HG02623 (cell line): ENCODE data around the gene TTC34.

Experiments used
- ATAC-seq: cut with Tn5 transposase; IDR thresholded peaks from one replicate; pipeline ENCODE4 v1.9.1; 2021; ENCODE audit warnings: moderate library complexity; ENCODE audit not compliant: unreplicated experiment

The TTC34 gene

GRCh38 chr1:2801535-2802291, at the start of gene TTC34:
TTC34 (minus strand) TSS chr1:2801693; CDS start chr1:2800827, 866 bp downstream.
- ATAC-seq = no peak

GRCh38 chr1:2850502-2850901, 49.0 kb upstream of the TTC34 start:
- no peak for ATAC-seq

- no peak for ATAC-seq
These were observed 46.6 kb upstream of the TTC34 start for GRCh38 chr1:2848006-2848670.

- no peak for ATAC-seq
These were observed 45.8 kb upstream of the TTC34 start for GRCh38 chr1:2847086-2847985.

DNA sequence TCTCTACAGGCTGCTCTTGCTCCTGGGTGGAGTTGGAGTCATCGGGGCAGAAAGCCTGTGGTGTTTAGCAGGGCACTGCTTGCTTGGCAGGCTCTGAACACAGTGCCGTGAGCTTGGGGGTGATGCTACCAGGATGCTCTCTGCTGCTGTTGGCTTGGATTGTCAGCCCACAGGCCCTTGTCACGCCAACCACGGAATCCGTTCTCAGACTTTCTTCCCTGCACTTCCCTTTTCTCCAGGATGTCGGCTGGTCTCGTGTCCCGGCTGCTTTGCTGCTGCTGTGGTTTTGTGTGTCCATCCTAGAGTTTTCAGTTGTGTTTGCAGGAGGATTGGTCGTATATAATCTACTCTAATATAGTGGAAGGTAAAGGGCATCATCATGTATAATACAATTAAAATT, 44.4 kb upstream of the TTC34 start:
- ATAC-seq = no peak

DNA sequence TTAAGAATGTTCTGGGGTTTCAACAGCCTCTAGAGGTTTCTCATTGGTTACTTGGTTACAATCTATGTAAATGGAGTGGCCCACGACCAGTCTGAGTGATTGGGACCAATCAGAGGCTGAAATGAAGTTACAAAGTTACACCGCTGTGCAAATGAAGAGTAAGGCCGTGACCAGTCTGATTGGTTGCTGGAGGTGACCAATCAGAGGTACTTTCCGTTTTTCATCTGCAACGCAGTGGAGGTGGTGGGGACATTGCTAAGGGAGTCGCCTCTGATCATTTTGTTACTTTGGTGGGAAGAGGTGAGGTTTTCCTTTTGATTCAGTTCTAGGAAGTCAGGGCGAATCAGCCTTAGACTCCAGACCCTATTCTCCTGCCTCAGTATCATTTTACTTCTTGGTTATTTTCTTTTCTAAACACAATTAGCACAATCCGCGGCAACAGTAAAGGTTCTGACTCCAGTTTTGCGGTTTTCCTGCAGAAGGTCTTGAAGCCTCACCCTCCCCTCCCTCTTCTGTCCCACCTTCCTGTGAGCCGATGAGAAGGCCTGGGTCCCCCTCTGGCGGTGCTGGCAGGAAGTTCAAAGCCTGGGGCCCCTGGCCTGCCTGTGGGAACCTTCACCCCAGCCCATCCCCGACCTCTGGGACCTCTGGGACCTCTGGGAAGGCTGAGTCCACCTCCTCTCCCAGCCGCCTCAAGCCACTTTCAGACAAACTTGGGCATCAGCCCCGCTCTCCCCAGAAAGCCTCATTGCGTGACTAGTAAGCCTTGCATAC, 38.7 kb upstream of the TTC34 start:
- ATAC-seq = no peak

DNA sequence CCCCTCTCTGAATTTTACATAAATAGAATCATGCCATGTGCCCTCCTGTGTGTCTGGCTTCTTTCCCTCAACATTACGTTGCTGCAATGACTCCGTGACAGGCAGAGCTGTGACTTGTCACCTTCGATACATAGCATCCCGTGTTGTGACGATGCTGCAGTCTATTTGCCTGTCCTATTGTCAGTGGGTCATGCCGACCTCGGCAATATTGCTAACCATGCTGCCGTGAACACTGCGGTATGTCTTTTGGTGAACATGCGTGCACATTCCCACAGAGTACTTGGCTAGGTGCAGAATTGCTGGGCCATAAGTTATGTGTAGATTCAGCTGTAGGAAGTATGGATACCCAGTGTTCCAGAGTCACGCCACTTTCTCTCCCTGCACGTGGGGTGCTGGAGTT, 36.3 kb upstream of the TTC34 start:
- ATAC-seq = no peak

DNA sequence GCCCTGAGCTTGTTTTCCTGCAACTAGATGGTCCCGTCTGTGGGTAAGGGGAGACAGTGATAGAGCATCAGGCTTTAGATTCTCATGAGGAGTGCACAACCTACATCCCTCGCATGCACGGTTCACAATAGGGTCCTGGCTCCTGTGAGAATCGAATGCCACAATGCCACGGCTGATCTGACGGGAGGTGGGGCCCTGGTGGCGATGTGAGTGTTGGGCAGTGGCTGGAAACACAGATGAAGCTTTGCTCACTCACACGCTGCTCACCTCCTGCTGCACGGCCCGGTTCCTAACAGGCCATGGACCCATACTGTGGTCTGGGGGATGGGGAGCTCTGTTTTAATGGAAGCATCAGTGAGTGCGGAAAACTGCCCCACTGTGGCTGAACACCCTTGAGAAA, 35.8 kb upstream of the TTC34 start:
- no peak for ATAC-seq

DNA sequence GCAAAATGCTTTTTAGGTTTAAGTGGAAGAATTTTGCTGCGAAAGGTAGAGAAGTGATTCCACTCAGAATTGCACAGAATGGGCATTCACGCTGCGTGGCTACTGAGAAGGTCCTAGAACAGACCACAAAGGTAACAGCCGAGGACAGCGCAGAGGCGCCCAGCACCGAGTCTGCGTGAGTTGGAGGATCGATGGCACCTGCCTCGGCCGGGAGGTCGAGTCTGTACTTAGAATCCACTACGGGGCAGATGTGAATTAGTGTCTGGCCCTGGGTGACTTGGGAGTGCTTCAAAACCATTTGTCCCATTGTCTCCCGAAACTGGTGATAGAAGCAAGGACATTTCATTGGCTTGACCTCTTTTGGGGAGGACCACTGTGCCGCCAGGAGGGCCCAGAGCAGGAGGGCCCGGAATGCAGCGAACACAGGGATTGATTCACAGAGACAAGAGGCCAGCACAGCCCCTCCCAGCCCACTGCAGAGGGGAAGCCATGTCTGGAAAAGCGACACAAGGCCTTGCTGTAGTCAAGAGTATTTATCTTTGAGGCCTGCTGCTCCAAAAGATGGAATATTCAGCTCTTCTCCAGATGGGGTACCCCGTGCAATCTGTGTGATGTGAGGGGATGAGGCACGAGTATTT, 35.0 kb upstream of the TTC34 start:
- no peak for ATAC-seq

DNA sequence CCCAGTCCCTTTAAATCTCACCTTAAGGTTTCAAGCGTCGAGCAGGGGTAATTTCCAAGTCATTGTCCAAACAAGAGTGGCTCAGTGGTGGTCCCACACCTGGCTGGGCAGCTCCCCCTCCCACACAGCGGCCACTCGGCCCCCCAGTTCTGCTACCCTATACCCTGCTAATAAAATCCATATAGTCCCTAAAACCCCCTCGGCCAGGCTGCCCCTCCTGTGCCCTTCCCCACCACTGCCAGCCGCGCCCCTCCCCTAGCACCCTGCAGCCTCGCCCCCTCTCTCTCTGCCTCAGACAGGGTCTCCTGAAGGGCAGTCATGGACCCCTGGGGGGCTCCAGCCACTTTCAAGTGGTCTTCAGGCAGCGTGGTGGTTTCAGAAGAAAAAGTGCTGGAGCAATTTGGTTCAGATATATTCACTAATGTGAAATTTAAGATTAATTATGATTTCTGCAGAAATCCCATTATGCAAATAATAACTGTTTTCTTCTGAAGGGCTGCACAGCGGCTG, 34.2 kb upstream of the TTC34 start:
- ATAC-seq = no peak

GRCh38 chr1:2834741-2835564, 33.5 kb upstream of the TTC34 start:
- ATAC-seq = no peak

- ATAC-seq = no peak
These were observed 32.6 kb upstream of the TTC34 start for GRCh38 chr1:2834146-2834475.

GRCh38 chr1:2833454-2834145, 32.1 kb upstream of the TTC34 start:
- ATAC-seq = no peak

DNA sequence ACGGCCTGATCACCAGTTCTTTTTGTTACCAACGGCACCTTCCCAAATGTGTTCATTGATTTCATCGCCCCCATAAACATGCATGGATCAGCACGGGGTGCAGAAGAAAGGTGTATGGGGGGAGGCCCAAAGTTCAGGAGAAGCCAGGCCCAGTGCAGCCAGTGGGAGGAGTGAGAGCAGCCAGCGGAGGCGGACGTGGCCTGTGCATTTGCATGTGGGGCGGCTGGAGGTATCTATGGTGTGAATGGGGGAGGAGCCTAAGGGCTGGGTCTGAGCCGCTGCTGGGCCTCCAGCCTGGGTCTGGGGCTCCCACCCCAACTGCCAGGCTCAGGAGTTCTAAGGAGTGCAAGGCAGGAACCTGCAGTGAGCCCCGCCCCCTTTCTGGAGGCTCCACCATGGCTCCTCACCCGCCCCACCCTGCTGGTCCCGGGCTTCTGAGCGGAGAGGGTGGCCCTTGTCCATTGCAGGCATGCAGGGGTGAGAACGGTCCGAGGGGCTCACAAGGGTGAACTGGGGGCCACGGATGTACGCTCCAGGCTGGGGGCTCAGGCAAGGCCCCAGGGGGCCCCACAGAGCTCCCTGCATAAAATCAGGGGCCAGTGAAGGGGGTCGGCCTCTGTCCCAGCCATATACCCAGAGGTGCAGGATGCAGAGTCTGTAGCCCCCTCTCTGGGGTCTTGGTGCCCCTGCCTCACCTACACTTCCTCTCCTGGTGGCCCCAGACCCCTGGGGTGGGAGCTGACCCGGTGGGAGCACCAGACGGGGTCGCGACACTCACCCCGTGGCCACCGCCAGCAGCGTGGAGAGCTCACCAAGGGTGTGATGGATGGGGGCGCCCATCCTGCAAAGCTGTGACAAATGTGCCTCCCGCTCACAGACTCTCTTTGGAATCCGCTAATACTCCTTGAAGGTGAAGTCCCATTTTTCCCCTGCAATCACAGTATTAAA, 31.3 kb upstream of the TTC34 start:
- ATAC-seq = no peak

DNA sequence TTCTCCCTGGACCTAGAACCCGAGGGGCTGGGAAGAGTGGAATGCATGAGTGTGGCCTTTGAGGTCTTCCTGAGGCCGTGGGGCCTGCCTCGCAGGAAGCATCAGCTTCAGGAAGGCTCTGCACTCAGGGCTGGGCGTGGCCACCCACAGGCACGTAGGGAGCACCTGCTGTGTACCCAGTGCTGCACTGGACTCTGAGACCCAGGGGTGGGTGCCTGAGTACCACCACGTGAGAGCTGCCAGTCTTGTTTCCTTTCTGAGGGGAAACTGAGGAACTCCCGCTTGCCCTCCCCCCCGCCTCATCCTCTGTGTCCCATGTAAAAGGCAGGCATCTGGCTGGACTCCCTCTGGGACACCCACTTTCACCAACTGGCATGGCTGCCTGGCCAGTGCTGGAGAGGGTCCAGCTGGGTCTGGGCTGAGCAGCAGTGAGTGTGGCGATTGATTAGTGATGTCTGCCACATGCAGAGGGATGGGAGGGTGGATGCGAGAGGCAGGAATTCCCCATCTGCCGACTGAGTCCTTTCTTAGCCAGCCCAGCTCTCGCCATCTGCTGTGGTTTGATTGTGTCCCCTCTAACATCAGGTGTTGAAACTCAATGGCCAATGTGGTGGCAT, 30.2 kb upstream of the TTC34 start:
- ATAC-seq = no peak

- ATAC-seq = no peak
These were observed 29.4 kb upstream of the TTC34 start for GRCh38 chr1:2830761-2831425.
